Measurements from ENCODE around the gene DNMBP. TPM values are rescaled to one million over a fixed set of nuclear protein-coding genes. Genes with fewer than 3 reads are reported as not detected.
A peak's percentile ranks its signal among the peaks of the same experiment; 100 is the strongest.

The DNMBP gene, protein sequence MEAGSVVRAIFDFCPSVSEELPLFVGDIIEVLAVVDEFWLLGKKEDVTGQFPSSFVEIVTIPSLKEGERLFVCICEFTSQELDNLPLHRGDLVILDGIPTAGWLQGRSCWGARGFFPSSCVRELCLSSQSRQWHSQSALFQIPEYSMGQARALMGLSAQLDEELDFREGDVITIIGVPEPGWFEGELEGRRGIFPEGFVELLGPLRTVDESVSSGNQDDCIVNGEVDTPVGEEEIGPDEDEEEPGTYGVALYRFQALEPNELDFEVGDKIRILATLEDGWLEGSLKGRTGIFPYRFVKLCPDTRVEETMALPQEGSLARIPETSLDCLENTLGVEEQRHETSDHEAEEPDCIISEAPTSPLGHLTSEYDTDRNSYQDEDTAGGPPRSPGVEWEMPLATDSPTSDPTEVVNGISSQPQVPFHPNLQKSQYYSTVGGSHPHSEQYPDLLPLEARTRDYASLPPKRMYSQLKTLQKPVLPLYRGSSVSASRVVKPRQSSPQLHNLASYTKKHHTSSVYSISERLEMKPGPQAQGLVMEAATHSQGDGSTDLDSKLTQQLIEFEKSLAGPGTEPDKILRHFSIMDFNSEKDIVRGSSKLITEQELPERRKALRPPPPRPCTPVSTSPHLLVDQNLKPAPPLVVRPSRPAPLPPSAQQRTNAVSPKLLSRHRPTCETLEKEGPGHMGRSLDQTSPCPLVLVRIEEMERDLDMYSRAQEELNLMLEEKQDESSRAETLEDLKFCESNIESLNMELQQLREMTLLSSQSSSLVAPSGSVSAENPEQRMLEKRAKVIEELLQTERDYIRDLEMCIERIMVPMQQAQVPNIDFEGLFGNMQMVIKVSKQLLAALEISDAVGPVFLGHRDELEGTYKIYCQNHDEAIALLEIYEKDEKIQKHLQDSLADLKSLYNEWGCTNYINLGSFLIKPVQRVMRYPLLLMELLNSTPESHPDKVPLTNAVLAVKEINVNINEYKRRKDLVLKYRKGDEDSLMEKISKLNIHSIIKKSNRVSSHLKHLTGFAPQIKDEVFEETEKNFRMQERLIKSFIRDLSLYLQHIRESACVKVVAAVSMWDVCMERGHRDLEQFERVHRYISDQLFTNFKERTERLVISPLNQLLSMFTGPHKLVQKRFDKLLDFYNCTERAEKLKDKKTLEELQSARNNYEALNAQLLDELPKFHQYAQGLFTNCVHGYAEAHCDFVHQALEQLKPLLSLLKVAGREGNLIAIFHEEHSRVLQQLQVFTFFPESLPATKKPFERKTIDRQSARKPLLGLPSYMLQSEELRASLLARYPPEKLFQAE (N-terminal part only)
- total RNA-seq: 1.4 and 1.5 TPM in 2 replicates

DNA sequence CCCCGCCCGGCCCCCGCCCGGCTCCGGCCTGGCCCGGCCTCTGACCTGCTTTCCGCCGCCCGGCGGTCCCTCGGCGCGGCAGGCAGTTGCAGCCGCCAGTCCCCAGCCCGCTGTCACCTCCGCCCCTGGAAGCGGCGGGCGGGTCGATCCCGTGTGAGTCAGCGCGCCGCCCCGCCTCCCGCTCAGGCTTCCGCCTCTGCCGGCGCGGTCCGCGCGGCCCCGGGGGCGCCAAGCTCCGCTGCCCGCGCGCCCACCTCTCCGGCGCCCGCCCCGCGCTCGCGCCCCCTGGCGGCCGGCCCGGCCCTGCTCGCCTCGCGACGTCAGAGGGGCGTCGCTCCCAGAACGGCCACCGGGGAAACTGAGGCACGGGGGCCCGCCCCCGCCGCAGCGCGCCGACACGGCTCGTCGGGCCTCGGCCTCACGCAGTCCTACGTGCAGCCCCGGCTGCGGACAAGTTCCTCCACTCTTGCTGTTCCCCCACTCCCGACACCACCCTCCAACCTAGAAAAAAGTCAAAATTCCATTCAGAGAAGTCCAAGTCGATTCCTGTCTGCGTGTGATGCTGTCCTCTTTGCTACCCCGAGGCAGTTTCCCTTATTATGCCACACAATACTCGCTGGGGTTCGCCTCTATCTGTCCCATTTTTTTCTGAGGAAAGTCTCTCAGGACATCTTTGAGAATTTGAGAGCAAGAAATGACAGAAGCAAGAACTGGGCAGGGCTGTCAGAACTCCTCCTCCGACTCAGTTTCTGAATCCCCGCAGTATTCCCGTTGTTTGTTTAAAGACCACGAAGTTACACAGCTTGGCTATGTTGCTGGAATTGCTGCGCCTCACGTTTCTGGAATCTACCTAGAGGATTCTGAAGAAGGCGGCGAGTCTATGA, at the start of gene DNMBP:
Gene DNMBP, minus strand, starts transcription at position 155 of the 884 bp plus-strand sequence. CDS start 37,823 bp downstream, outside the sequence.
- H3K4me1 Mint-ChIP-seq (ENCODE audit: low read depth): peaks cover 45% of the 10 kb centered on the region
- DNase-seq (ENCODE audit: low spot score): peak; percentile 77
- H3K27me3 Mint-ChIP-seq (ENCODE audit: insufficient read depth): peaks cover 23% of the 10 kb centered on the region
- peak within 1 kb of the TSS; percentile 83 for H3K27ac Mint-ChIP-seq
- intact Hi-C loops (cut with micrococcal nuclease): loop anchor here (1.0 to 10.0 kb wide), 5 partner anchors 37 to 278 kb away; partner anchors contain the start of genes COX15, CUTC and ERLIN1
- peak within 1 kb of the TSS; percentile 91 for H3K4me3 Mint-ChIP-seq
- no peaks in the 10 kb centered on the region for H3K36me3 Mint-ChIP-seq (ENCODE audit: low read depth)
- H3K9me3 Mint-ChIP-seq: no peaks in the 10 kb centered on the region

DNA sequence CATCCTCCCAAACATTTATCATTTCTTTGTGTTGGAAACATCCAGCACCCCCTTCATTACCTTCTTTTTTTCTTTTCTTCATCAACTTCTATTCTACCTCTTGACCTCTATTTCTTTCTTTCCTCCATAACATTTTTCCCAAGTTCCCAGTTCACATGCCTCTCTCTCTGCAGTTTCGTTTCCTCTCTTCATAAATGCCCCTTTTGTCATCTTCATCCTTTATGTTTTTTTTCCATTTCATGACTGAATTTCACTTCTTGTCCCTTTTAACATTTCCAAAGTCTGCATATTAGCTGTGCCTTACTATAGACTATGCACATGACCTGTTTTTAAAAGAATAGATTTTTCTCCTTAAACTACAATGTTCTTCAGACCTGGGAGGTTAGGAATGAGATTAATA, 48.2 kb upstream of the DNMBP start:
- intact Hi-C loops (cut with micrococcal nuclease): no loop called here
- no peaks in the 10 kb centered on the region for H3K9me3 Mint-ChIP-seq
- DNase-seq (ENCODE audit: low spot score): no peak
- no peaks in the 10 kb centered on the region for H3K4me1 Mint-ChIP-seq (ENCODE audit: low read depth)
- no peaks in the 10 kb centered on the region for H3K36me3 Mint-ChIP-seq (ENCODE audit: low read depth)
- H3K27me3 Mint-ChIP-seq (ENCODE audit: insufficient read depth): peaks cover 24% of the 10 kb centered on the region
- no peak overlapping the region for H3K4me3 Mint-ChIP-seq
- H3K27ac Mint-ChIP-seq: no peak overlapping the region

DNA sequence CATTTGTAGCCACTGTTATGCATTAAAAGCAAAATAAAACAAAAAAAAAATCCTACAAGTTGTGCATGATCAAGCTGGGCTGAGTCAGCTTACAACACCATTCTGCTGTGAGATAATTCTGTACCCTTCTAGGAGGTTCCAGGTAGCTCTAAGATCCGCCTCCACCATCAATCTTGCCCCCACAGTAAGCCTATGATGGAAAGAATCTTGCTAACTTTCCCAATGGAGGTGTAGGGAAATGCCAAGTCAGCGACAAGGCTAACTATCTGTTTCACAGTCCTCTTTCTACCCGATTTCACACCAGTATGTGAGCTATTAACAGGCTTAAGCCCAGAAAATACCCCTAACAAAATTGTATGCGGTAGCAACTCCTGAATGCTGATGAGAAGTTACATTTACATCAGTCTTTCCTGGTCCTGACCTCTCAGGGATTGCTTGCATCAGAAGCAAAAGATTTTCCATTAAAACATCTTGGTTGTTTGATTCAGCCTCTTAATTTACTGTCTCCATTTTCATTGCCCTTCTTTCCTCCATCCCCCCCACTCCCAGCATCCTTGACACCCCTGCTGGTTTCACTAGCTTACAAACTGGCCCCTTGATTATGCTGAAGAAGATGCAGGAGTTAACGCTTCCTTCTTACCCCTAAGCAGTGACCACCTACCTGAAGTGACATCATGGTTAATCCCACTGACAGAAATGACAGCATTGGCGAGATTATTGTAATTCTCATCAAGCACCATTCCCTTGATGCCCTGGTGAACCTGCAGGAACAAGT, 44.1 kb upstream of the DNMBP start:
- Mint-ChIP-seq H3K36me3 (ENCODE audit: low read depth) (no peaks in the 10 kb centered on the region), H3K27ac (no peak overlapping the region), H3K27me3 (ENCODE audit: insufficient read depth) (peaks cover 17% of the 10 kb centered on the region), H3K4me1 (ENCODE audit: low read depth) (no peaks in the 10 kb centered on the region), H3K4me3 (no peak overlapping the region), H3K9me3 (no peaks in the 10 kb centered on the region)
- intact Hi-C loops (cut with micrococcal nuclease): no loop called here
- DNase-seq (ENCODE audit: low spot score): no peak

DNA sequence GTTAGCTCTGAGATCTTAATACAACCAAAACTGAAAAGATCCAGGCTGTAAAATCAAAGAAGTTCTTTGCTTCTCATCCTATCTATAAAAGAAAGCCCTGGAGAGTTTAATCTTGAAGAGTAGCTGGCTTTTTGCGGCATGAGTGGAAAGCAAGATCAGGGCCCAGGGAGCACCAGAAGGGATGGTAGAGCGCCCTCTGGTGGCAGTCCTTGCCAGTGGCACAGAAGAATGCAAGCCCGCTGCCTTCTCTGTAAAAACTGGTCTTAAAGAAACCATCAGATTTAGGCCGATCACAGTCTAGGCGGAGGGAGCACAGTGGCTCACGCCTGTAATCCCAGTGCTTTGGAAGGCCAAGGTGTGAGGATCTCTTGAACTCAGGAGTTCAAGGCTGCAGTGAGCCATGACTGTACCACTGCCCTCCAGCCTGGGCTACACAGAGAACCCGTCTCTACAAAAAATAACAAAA, 36.3 kb upstream of the DNMBP start:
- H3K4me3 Mint-ChIP-seq: no peak overlapping the region
- peak; percentile 57 for DNase-seq (ENCODE audit: low spot score)
- H3K36me3 Mint-ChIP-seq (ENCODE audit: low read depth): no peaks in the 10 kb centered on the region
- no peaks in the 10 kb centered on the region for H3K4me1 Mint-ChIP-seq (ENCODE audit: low read depth)
- H3K27ac Mint-ChIP-seq: no peak overlapping the region
- no peaks in the 10 kb centered on the region for H3K9me3 Mint-ChIP-seq
- peaks cover 12% of the 10 kb centered on the region for H3K27me3 Mint-ChIP-seq (ENCODE audit: insufficient read depth)
- intact Hi-C loops (cut with micrococcal nuclease): loop anchor here (1.0 to 2.0 kb wide), 2 partner anchors 37 to 200 kb away; partner anchors contain the start of gene DNMBP

DNA sequence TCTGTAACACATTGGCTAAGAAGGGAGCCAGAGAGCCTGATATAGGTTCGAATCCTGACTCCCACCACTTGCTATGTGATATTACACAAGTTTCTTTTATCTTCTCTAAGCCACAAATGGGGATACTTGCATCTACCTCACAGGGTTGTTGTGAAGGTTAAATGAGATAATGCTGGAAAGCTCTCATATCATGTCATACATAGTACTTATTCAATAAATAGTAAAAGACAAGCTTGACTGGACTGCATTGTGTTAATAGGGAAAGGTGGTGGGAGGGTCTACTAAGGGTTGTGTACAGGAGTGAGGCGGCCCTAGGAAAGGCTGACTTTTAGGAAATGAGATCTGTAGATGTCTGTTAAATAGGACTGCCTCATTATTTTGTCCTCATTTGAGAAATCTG, 35.8 kb upstream of the DNMBP start:
- peaks cover 12% of the 10 kb centered on the region for H3K27me3 Mint-ChIP-seq (ENCODE audit: insufficient read depth)
- H3K4me1 Mint-ChIP-seq (ENCODE audit: low read depth): no peaks in the 10 kb centered on the region
- intact Hi-C loops (cut with micrococcal nuclease): no loop called here
- no peaks in the 10 kb centered on the region for H3K9me3 Mint-ChIP-seq
- no peak for DNase-seq (ENCODE audit: low spot score)
- no peaks in the 10 kb centered on the region for H3K36me3 Mint-ChIP-seq (ENCODE audit: low read depth)
- H3K27ac Mint-ChIP-seq: no peak overlapping the region
- no peak overlapping the region for H3K4me3 Mint-ChIP-seq

DNA sequence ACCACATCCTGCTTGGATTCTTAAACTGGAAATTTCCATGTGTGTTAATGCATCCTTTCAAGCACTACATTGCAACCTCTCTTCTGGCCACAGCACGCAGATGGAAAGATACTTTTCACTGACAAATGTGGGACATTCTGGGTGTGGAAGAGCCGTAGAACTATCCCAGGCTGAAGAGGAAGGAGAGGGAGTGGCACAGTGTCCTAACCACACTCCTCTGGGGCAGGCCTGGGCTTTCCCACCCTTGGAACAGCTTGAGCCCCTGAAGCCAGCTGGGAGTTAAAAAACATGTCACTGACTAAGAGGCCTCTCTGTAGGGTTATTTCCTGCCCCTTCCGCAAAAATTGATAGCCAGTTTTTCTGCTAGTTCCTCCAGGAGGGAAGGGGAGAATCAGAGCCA, 34.0 kb upstream of the DNMBP start:
- Mint-ChIP-seq H3K27ac (no peak overlapping the region), H3K9me3 (no peaks in the 10 kb centered on the region), H3K27me3 (ENCODE audit: insufficient read depth) (peaks cover 12% of the 10 kb centered on the region), H3K4me3 (no peak overlapping the region), H3K36me3 (ENCODE audit: low read depth) (no peaks in the 10 kb centered on the region), H3K4me1 (ENCODE audit: low read depth) (no peaks in the 10 kb centered on the region)
- intact Hi-C loops (cut with micrococcal nuclease): no loop called here
- no peak for DNase-seq (ENCODE audit: low spot score)

DNA sequence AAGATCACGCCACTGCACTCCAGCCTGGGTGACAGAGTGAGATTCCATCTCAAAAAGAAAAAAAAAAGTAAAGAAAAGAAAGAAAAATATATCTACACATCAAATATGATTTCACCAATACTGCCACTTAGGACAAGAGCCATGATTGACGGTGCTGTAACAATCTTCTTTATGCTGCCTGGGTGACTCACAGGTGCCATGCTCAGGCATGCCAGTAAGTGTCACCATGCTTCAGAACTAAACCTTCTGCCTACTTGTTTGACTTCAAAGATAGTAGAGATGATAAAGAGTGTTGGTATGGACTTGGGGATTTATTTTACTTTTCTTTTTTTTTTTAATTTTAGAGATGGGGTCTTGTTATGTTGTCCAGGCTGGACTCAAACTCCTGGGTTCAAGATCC, 33.6 kb upstream of the DNMBP start:
- Mint-ChIP-seq H3K27ac (peak overlapping the region; percentile 23), H3K36me3 (ENCODE audit: low read depth) (no peaks in the 10 kb centered on the region), H3K4me1 (ENCODE audit: low read depth) (no peaks in the 10 kb centered on the region), H3K27me3 (ENCODE audit: insufficient read depth) (peaks cover 13% of the 10 kb centered on the region), H3K9me3 (no peaks in the 10 kb centered on the region), H3K4me3 (no peak overlapping the region)
- no peak for DNase-seq (ENCODE audit: low spot score)
- intact Hi-C loops (cut with micrococcal nuclease): no loop called here

DNA sequence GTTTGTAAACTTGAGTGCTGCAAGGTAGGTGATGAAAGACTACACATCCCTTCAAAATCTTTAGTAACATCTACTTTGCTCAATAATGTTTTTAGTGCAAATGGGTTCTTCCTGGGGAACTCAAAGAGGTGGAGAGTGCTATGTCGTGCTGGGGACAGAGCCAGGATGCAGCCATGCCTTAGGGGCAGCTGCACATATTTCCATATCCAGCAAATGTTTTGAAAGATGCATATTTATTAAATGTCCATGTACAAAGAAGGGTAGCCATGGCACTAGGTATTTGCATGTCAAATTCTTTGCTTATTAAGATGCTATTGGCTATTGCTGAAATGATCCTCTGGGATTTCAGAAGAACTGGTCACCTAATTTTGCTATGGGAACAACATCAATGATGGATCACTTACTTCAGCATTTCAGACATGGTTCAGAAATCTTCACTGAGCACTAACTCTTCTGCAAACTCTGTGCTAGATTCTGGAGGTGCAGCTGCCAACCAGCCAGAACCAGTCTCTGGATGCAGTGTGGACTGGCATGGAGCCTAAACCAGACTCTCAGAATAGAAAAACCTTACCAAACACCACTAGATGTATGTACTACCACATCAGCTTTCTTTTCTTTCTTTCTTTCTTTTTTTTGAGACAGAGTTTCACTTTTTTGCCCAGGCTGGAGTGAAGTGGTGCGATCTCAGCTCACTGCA, 31.7 kb upstream of the DNMBP start:
- no peak overlapping the region for H3K27ac Mint-ChIP-seq
- no peaks in the 10 kb centered on the region for H3K4me1 Mint-ChIP-seq (ENCODE audit: low read depth)
- no peak overlapping the region for H3K4me3 Mint-ChIP-seq
- no peaks in the 10 kb centered on the region for H3K9me3 Mint-ChIP-seq
- no peak for DNase-seq (ENCODE audit: low spot score)
- H3K36me3 Mint-ChIP-seq (ENCODE audit: low read depth): no peaks in the 10 kb centered on the region
- H3K27me3 Mint-ChIP-seq (ENCODE audit: insufficient read depth): peaks cover 13% of the 10 kb centered on the region
- intact Hi-C loops (cut with micrococcal nuclease): no loop called here

DNA sequence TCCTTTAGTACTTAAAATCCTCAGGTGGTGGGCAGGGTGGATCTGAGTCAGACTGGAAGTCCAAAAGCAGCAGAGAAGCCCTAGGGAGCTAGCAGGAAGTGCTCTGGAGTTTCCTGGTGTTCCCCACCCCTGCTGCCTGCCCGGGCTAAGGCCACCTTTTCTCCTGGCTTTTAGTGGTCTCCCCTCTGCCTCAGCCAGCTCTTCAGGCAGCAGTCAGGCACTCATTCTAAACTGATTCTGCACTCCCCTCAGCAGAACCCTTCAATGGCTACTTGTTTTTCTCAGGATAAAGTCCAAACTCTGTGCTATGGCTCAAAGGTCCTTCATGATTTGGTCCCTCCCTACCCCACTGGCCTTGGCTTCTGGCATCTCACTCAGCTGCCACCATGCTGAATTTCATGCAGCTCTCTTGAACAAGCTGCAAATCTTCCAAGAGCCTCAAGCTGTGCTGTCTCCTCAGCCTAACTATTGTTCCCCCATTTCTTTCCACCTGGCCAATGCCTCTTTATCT, 28.9 kb upstream of the DNMBP start:
- Mint-ChIP-seq H3K27ac (no peak overlapping the region), H3K36me3 (ENCODE audit: low read depth) (no peaks in the 10 kb centered on the region), H3K9me3 (no peaks in the 10 kb centered on the region), H3K4me3 (no peak overlapping the region), H3K4me1 (ENCODE audit: low read depth) (no peaks in the 10 kb centered on the region), H3K27me3 (ENCODE audit: insufficient read depth) (peaks cover 13% of the 10 kb centered on the region)
- intact Hi-C loops (cut with micrococcal nuclease): no loop called here
- DNase-seq (ENCODE audit: low spot score): no peak

DNA sequence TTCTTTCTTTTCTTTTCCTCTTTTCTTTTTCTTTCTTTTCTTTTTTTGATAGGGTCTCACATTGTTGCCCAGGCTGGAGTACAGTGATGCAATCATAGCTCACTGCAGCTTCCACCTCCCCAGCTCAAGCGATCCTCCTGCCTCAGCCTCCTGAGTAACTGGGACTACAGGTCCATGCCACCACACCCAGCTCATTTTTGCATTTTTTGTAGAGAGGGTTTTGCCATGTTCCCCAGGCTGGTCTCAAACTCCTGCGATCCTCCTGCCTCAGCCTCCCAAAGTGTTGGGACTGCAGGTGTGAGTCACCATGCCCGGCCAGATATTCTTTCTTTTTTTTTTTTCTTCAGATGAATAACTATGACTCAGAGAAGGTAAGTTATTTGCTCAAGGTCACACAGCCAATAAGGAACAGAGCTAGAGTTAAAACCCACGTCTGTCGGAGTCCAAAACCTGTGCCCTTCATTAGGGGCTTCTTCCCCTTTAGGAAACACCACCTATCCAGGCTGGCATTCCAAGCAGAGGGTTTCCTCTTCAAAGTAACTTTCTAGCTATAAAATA, 28.1 kb upstream of the DNMBP start:
- intact Hi-C loops (cut with micrococcal nuclease): no loop called here
- no peak for DNase-seq (ENCODE audit: low spot score)
- Mint-ChIP-seq H3K9me3 (no peaks in the 10 kb centered on the region), H3K4me1 (ENCODE audit: low read depth) (no peaks in the 10 kb centered on the region), H3K27ac (no peak overlapping the region), H3K4me3 (no peak overlapping the region), H3K27me3 (ENCODE audit: insufficient read depth) (peaks cover 12% of the 10 kb centered on the region), H3K36me3 (ENCODE audit: low read depth) (no peaks in the 10 kb centered on the region)
